HG02623 (cell line): Measurements from ENCODE around the gene HSPA12A.

Source experiments
- ATAC-seq: cut with Tn5 transposase; IDR thresholded peaks from one replicate; pipeline ENCODE4 v1.9.1; 2021; ENCODE audit warnings: moderate library complexity; ENCODE audit not compliant: unreplicated experiment

HSPA12A gene, protein sequence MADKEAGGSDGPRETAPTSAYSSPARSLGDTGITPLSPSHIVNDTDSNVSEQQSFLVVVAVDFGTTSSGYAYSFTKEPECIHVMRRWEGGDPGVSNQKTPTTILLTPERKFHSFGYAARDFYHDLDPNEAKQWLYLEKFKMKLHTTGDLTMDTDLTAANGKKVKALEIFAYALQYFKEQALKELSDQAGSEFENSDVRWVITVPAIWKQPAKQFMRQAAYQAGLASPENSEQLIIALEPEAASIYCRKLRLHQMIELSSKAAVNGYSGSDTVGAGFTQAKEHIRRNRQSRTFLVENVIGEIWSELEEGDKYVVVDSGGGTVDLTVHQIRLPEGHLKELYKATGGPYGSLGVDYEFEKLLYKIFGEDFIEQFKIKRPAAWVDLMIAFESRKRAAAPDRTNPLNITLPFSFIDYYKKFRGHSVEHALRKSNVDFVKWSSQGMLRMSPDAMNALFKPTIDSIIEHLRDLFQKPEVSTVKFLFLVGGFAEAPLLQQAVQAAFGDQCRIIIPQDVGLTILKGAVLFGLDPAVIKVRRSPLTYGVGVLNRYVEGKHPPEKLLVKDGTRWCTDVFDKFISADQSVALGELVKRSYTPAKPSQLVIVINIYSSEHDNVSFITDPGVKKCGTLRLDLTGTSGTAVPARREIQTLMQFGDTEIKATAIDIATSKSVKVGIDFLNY

DNA sequence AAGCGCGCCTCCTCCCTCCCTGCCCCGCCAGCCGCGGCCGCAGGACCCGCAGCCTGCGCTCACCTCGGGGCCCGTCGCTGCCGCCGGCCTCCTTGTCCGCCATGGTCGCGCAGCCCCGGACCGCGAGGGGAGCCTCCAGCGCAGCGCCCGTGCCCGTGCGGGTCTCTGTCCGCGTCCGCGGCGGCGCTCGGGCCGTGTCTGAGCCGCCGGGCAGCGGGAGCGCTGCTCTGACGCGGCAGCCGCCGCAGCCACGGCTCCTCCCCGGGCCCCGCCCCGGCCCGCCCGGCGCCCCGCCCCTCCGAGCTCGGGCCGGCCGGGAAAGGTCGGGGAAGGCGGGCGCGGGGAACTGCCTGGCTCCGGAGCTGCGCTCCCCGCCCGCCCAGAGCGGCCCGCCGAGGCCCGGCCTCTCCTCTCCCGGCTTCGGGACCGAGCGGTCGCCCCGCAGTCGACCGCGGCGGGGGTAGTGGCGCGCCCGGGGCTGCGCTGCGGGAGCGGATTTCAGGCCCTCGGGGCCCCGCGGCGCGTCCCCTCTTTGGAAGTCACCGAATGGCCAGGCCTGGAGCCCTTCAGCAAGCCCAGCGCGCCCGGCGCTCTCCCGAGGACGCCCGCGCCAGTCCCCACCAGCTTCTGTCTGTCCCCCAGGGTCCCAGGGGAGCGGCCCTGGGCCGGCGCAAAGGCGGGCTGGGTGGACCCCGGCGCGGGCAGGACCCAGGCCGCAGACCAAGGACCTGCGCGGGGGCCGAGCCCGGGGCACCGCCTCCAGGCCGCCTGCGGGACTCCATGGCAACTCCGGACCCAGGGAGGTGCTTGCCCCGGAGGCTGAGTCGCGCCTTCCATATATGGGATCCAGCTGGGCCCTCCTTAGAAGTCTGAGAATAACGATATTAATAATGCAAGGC is at the start of gene HSPA12A:
TSS of gene HSPA12A (minus strand) at position 200 of the 899 bp plus-strand sequence. CDS start at position 103, 97 bp downstream.
- ATAC-seq = peak; percentile 95

- no peak for ATAC-seq
These were observed 48.9 kb upstream of the HSPA12A start for GRCh38 chr10:116791241-116791640.

DNA sequence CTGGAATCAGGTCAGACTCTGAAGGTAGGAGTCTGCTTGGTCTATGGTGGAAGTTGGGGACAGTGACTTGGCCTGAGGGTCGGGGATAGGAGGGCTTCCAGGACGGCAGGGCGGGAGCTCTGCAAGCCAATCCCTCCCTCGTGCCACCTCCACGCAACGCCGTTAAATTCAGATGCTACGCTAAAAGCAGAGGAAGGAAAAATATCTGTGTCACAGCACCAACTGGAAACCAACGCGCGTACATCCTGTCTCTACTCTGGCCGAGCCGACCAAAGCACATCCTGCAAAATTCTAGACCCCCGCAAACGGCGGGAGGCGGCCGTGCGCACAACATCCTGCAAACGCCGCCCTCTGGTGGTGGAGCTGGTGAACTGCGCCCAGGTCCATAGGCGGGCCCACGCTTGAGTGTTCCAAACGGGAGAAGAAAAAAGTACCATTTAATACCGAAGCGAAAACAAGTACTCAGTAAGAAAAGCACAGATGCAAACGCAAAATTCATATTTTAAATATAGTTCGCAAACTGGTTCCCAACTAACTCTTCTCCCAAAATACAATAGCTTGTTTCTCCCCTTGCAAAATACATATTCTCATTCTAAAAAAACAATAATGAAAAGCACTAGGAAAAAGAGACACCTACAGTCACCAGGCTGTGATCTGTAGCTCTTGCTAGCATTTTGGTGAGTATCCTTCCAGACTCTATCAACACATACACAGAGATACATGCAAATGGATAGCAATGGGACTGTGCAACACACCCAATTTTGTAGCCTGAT is 45.7 kb upstream of the HSPA12A start:
- ATAC-seq = peak; percentile 82

DNA sequence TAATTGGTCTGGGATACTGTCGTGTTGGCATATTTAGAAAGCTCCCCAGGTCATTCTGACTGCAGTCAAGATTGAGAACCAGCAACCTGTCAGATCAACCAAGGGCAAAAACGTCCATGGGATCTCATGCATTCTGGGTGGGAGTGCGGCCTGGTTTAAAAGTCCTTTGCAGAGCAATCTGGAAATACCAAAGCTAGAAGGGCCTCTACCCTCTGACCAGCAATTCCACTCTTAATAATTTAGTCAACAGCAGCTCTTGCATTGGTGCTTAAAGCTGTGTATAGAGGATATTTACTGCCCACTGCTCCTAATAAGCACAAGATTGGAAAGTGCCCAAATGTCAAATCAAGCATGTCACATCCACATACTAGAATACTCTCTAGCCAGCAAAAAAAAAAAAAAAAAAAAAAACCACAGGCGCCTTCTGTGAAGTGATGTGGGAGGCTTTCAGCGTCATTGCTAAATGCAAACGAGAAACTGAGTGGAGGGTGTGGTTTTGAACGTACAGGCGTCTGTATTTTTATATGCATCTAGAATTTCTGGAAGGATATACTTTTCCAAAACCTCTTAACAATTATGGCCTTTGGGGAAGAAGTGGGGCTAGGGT is 44.8 kb upstream of the HSPA12A start:
- no peak for ATAC-seq

- no peak for ATAC-seq
These were observed 43.5 kb upstream of the HSPA12A start for GRCh38 chr10:116785867-116786266.

DNA sequence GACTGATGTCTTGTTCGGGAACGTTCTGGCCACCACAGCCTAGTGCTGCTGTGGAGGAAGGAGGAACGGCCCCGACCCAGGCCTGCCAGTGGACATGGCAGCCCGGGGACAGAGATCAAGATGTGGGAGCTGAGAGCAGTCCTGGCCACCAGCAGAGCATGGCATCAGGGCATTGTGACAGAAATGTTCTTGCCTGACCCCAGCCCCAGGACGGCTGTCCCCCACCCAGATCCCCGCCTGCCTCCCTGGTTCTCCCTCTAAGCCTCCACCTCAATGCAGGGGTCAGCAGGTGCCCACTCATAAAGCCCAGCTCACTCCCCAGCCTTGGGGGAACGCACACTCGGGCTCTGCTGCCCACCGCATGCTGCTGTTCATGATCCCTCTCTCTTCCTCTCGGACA is 42.9 kb upstream of the HSPA12A start:
- no peak for ATAC-seq

GRCh38 chr10:116784651-116785050 is 42.3 kb upstream of the HSPA12A start:
- no peak for ATAC-seq

DNA sequence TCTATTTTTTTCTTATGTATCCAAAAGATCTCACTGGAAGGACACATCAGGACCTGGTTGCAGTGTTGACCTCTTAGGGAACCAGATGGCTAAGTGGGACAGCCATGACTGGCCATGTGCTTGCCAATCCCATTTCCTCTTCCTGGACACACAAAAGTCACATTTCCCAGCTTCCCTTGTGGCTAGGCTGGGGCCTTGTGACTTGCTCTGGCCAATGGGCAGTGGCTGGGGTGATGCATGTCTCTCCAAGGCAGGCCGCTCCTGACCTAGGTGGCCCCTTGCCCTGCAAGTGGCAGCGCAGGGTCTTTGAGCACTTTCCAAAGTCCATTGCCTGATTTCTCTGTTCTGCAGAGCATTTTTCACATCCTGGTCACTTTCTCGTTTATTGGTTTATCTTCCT is 41.7 kb upstream of the HSPA12A start:
- no peak for ATAC-seq

DNA sequence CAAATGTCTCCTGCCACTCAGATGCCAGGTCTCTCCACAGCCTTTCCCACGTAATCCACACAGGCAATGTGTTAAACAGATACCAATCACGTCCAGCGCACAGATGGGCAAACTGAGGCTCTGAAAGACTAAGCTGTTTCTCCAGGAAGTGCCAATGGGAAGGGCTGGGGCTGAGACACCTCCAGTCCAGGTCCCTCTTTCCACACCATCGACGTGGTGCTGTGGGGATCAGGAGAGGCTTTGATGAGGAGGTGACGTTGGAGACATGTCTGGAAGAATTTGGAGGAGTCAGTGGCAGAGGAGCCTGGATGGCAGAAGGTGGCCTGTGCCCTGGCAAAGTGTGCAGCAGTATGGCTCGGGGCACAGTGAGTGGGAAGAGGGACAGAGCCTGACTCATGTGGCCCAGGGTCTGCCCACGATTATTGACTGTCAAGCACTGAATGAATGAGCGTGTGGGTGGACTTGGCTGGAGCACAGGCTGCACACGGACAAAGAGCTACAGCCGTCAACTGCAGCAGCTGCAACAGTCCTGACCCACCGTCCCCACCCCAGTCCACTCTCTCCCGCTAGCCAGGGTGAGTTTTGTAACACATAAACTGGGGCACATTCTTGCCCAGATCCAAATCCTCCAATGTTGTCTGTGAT is 40.8 kb upstream of the HSPA12A start:
- no peak for ATAC-seq

GRCh38 chr10:116781370-116781884 is 39.1 kb upstream of the HSPA12A start:
- no peak for ATAC-seq

- ATAC-seq = no peak
These were observed 38.4 kb upstream of the HSPA12A start for GRCh38 chr10:116780691-116781205.

GRCh38 chr10:116779076-116779687 is 36.8 kb upstream of the HSPA12A start:
- ATAC-seq = no peak

DNA sequence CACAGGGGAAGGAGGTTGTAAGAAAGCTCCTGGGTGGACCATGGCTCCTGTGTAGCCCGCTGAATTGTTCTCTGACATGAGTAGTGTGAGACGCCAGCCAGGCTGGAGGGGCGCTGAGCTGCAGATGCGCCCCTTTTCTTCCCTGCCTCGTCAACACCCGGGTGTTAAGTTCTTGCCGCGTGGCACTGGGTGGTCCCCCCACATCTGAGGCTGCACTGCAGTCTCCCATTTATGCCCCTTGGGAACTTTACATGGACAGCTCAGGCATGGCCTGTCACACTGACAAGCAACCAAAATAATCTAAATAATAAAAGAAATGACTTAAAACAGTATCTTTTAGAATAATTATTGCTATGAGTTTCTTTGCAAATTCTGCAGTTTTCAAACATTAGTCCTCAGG is 34.6 kb upstream of the HSPA12A start:
- no peak for ATAC-seq

- ATAC-seq = no peak
These were observed 33.4 kb upstream of the HSPA12A start for GRCh38 chr10:116775488-116776400.

DNA sequence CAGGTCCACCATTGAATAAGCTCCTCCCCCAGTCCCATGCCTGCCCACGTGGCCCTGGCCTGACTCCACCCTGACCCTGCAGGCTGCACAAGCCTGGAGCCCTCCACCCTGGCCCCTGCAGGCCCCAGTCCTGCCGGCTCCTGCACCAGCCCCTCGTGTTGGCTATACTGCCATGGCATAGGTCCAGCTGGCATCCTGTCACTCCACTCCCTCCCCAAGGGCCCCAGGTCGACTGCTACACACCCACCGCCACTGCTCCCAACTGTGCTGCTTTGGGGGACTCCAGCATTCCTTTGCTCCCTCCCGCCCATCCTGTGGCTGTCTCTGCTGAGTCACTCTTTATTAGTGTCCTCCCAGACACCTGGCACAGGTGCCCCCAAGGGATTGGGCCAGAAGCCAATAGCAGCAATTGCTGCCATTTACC is 32.4 kb upstream of the HSPA12A start:
- ATAC-seq = no peak

GRCh38 chr10:116772909-116773705 is 30.7 kb upstream of the HSPA12A start:
- no peak for ATAC-seq
